HG02852 (cell line): ENCODE results near the gene KRT4.
"Not testable (repeated sequence)": the region's sequence is repeated elsewhere in the genome, so short reads cannot be mapped to it uniquely, and the experiment has no call there.

Source experiments
- ATAC-seq: cut with Tn5 transposase; IDR thresholded peaks from one replicate; pipeline ENCODE4 v1.9.1; 2021; ENCODE audit warnings: mild to moderate bottlenecking, moderate library complexity; ENCODE audit not compliant: unreplicated experiment

The KRT4 gene

GRCh38 chr12:52776435-52776834 is 37.5 kb downstream of the KRT4 start:
- no peak for ATAC-seq

- no peak for ATAC-seq
Observed at GRCh38 chr12:52774629-52775250, 39.2 kb downstream of the KRT4 start.

DNA sequence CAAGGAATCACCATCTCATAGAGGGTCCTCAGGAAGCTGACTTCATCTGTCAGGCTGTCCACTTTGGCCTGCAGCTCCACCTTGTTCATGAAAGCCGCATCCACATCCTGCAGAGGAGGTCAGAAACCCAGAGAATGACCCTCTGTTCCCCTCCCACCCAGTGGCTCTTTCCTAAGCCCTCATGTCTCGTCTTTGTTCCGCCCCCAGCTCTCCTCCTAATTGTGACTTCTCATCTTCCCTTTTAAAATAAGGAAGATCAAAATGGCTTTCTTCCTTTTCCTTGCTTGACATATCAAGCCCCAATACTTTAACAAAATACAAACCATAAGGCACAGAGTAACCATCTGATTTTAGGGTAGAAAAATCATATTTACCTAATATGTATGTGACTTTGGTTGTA is 41.1 kb downstream of the KRT4 start:
- no peak for ATAC-seq

DNA sequence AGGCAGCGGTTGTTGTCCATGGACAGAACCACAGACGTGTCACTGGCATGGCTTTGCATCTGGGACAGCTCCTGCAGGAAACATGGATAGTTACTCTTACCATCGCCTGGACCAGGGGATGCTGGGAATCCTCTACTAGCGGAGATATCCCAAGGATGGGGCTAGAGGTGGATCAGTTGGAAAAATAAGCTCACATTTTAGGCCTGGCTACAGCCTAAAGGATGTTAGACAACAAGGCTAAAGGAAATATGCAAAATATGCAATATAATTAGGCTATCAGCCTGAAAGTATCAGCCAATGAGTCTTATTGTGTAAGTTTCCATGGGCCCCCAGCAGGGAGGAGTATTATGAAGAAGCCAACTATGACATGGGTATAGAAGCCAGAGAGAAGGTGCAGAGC is 41.7 kb downstream of the KRT4 start:
- ATAC-seq: no peak

- no peak for ATAC-seq
Observed at GRCh38 chr12:52771505-52771904, 42.4 kb downstream of the KRT4 start.

- ATAC-seq: no peak
Observed at GRCh38 chr12:52771088-52771487, 42.8 kb downstream of the KRT4 start.

GRCh38 chr12:52769946-52770345 is 44.0 kb downstream of the KRT4 start:
- ATAC-seq: no peak

GRCh38 chr12:52769354-52769753 is 44.6 kb downstream of the KRT4 start:
- ATAC-seq: no peak

GRCh38 chr12:52768479-52769200 is 45.3 kb downstream of the KRT4 start:
- no peak for ATAC-seq

- ATAC-seq: no peak
Observed at GRCh38 chr12:52767427-52767826, 46.5 kb downstream of the KRT4 start.

- no peak for ATAC-seq
Observed at GRCh38 chr12:52767020-52767379, 46.9 kb downstream of the KRT4 start.

DNA sequence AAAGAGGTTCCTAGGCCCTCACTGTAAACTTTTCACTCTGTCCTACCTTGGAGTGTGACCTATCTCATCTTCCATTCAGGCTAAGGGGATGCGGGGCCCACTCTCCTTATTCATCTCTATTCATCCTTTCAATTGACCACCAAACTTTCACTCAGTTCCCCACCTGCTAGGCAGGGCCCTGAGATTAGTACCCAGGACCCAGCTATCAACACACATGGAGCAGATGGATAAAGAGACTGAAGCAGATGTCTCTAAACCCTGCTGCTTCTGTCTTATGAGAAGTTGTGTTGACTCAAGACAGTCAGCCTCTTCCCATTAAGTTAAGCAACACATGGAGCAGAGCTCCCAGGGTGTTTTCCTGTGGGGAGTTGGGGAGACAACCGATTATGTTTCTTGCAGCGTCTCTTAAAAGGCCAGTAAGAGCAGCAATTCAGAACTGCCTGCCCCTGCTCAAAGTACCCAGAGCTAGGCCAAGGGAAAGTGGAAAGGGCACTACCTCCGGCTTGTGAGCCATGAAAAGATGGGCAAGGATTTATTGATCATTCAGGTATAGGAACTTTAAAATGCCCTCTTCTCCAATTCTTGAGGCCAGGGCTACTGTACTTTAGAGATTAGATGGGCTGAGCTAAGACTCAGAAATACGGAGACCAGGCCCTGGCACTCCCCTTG is 47.4 kb downstream of the KRT4 start:
- ATAC-seq: no peak

- ATAC-seq: no peak
Observed at GRCh38 chr12:52765702-52766101, 48.2 kb downstream of the KRT4 start.

GRCh38 chr12:52763991-52764390 is 49.9 kb downstream of the KRT4 start:
- no peak for ATAC-seq

DNA sequence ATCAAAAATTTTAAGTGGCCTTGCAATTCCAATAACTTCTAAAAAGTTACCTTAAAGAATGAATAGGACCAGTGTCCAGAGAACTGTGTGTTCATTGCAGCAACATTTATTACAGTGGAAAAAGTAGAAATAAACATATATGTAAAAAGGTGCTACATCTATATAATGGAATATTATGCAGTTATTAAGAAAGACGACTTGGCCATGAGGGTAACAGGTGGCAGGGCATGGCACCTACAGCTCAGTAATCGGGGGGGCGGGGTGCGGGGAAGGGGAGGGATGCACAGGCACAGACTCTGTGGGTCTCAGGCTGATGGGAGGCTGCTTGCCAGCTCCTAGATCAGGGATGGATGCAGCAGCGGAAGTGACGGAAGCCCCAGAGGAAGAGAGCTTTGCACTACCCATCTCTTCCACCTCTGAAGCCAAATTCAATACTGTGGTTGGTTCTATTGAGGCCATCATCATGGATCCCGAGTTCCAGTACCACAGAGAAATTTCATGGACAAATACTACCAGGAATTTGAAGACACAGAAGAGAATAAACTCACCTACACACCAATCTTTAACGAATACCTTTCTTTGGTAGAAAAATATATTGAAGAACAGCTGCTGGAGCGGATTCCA is 50.8 kb downstream of the KRT4 start:
- no peak for ATAC-seq

DNA sequence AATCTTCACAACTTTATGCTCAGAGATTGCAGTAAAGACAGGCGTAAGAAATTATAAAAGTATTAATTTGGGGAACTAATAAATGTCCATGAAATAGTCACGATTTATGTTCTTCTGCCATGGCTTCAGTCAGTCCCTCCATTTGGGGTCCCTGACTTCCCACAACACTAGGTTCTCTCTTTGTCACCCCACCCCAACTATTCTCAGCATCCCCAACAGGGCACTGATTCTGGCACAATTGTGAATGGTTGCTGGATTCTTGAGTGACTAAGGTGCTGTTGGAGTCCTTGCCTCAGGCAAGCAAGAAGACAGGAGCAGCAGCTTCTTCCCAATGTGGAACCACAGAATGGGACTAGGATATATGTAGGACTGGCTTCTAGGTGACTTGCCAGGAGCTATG is 52.1 kb downstream of the KRT4 start:
- ATAC-seq: no peak

DNA sequence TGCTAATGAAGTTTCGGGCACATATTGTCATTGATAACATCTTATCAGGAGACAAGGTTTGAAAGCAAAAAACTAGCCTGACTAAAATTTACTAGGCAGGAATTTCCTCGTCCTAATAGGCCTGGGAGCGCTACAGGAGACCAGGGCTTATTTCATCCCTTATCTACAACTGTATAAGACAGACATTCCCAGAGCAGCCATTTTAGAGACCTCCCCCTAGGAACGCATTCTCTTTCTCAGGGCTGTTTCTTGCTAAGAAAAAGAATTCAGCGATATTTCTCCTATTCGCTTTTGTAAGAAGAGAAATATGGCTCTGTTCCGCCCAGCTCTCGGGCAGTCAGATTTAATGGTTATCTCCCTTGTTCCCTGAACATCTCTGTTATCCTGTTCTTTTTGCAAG is 52.7 kb downstream of the KRT4 start:
- not testable (repeated sequence) for ATAC-seq

DNA sequence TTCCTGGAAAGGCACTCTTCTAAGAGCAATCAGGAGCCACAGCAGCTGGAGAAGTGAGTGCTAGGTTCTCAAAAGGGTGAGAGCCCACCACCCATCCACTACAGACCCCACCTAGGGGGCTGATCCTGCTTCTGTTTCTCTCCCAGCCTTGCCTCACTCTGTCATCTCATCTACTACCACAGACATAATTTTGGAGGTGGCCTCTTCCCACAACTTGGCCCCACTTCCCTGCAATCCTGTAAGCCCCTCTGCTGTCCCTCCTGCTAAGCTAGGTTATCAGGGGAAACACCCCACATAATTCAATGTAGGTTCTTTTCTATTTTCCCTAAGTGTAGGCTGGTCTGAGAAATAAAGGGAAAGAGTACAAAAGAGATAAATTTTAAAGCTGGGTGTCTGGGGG is 53.3 kb downstream of the KRT4 start:
- ATAC-seq: no peak

GRCh38 chr12:52759695-52760094 is 54.2 kb downstream of the KRT4 start:
- ATAC-seq: no peak

- ATAC-seq: no peak
Observed at GRCh38 chr12:52759218-52759617, 54.7 kb downstream of the KRT4 start.

DNA sequence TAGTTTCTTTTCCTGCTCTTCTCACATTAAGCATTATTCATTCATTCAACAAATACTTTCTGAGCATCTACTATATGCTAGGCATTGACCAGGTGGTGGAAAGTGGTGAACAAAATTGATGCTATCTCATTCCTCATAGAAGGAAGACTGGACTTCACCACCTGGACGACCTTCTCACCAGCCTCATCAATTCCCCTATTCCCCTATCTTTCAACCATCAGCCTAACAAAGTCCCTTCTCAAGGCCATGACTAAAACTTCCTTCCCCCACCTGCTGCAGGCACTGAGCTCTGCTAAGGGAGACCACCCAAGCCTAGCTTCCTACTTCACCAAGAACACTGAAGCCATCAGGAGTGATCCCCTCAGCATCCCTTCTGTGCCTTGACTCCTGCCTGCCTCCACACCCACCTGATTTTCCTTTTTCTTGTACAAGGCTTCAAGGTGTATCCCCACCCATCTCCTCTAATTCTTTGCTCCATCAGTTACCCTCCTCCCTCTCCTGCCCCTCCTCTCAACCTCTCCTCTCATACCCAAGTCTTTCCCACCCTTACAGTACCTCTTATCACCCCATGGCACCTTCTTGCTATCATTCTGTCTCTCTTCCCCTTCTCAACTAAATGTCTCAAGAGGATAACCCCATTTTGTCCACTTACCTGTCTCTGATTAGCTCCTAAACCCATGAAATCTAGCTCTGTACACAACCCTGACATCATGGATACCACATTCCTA is 56.3 kb downstream of the KRT4 start:
- ATAC-seq: no peak
